Measurements from ENCODE around the gene GLI2.

GRCh38 chr2:120739438-120740090 lies 3.9 kb downstream of the GLI2 start:
- TF ChIP-seq CTCF (IDR thresholded peaks at IDR 0.05; ENCODE audit: low read depth, low read length), result no peak
- no peak for TF ChIP-seq POLR2A (IDR thresholded peaks at IDR 0.05; ENCODE audit: extremely low read depth, insufficient read length)
- no peak for TF ChIP-seq MAX (IDR thresholded peaks at IDR 0.05; ENCODE audit: low read depth, low read length)
- TF ChIP-seq MYC (IDR thresholded peaks at IDR 0.05; ENCODE audit: low read depth, low read length), result no peak

Measured in NB4 (cell line).